GM15510 (cell line): Measurements from ENCODE around the gene STK10.

Experiments used
- POLR2A ChIP-seq: IDR thresholded peaks from 3 replicates; pipeline ENCODE4 v1.6.1; 2011; ENCODE audit warnings: borderline replicate concordance; ENCODE audit not compliant: insufficient read length; ENCODE audit errors: extremely low read depth

Gene STK10

GRCh38 chr5:171999877-172000276, 188.1 kb downstream of the STK10 start:
- TF ChIP-seq POLR2A = no peak

- no peak for TF ChIP-seq POLR2A
Observed at GRCh38 chr5:171999100-171999499, 188.9 kb downstream of the STK10 start.

GRCh38 chr5:171997011-171997410, 191.0 kb downstream of the STK10 start:
- no peak for TF ChIP-seq POLR2A

- no peak for TF ChIP-seq POLR2A
Observed at GRCh38 chr5:171992813-171993212, 195.2 kb downstream of the STK10 start.

- no peak for TF ChIP-seq POLR2A
Observed at GRCh38 chr5:171992305-171992704, 195.7 kb downstream of the STK10 start.
